Sciatic nerve (tissue), 2 donors: Measurements from ENCODE around the gene ARHGAP32. TPM values are rescaled to one million over a fixed set of nuclear protein-coding genes. Genes with fewer than 3 reads are reported as not detected.
"Not testable (repeated sequence)": the region's sequence is repeated elsewhere in the genome, so short reads cannot be mapped to it uniquely, and the experiment has no call there.

Source experiments
- ATAC-seq: fragments of 200-7000 bp; cut with Tn5 transposase; one replicate; pipeline ENCODE4 v1.9.1; 2020; ENCODE audit warnings: mild to moderate bottlenecking, moderate library complexity
- DNase-seq: peaks from one replicate; pipeline ENCODE4 v3.0.0-alpha.2; 2020; ENCODE audit warnings: low spot score
- intact Hi-C: fragments of 100-400 bp; cut with DNase I; formaldehyde crosslinking; loops from one replicate; pipeline ENCODE4 v1.14.2; 2022
- total RNA-seq: library from RNA; stranded (reverse); fragmentation: NEBNext Ultra II Directional; extraction: Animal tissue kit (Norgen Biotek cat#: 25700); gene quantifications from one replicate; pipeline ENCODE4 v1.2.1, GENCODE V29; 2021
- donor health status: DM: no; HTN: no; CAD: no.
- donor health status: DM: no; HTN: no; CAD: no.

Gene ARHGAP32
- total RNA-seq, 1 donor from 2014 or later: 36.8 TPM

DNA sequence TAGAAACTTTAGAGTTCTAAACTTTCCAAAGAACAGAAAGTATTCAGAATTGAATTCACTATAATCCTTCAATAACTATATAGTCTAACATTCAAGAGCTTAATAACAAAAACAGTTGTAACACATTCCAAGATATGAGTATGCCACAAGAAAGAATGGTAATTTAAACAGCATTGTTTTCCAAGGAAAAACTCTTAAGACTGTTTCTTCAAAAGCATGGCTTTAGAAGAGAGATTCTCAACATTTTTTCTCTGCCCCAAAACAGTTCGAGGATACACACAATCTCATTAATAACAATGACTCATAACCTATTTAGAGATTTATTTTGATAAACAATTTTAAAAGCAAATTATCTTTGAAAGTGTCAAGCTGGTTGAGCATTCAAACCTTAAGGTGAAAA lies 16.7 kb upstream of the ARHGAP32 start:
- no peak for DNase-seq
- intact Hi-C loops: no loop called here
- ATAC-seq: no peak

- intact Hi-C loops: no loop called here
These were observed 12.2 kb upstream of the ARHGAP32 start for GRCh38 chr11:129204150-129204838.

GRCh38 chr11:129202646-129203045 lies 10.5 kb upstream of the ARHGAP32 start:
- ATAC-seq (no peak), DNase-seq (no peak)
- intact Hi-C loops: no loop called here

More at GRCh38 chr11:129204150-129204838, 12.2 kb upstream of the ARHGAP32 start:
- no peak for ATAC-seq
- no peak for DNase-seq

- intact Hi-C loops: no loop called here
- ATAC-seq (no peak), DNase-seq (no peak)
These were observed 3.6 kb upstream of the ARHGAP32 start for GRCh38 chr11:129195682-129196081.

DNA sequence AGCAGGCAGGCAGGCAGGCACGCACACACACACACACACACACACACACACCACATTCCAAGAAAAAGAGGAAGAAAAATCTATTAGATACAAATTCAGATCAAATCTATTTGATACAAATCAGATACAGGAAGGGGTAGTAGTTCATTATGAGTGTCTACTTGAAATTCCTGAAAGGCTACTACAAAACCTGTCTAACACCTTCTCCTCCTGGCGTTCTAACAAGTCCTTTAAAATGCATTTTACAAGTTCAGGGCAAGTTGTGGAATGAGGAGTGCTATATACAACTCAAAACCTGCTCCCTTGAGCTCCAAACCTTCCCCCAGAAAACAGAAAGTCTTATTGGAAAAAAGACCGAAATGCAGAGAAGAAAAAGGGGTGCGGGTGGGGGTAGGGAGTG lies 476 bp downstream of the ARHGAP32 start:
- intact Hi-C loops: no loop called here
- ATAC-seq: no peak
- no peak for DNase-seq

GRCh38 chr11:129190087-129190486 lies 2.0 kb downstream of the ARHGAP32 start:
- intact Hi-C loops: no loop called here
- no peak for ATAC-seq
- DNase-seq: no peak

- DNase-seq: no peak
- ATAC-seq: no peak
- intact Hi-C loops: no loop called here
These were observed 2.5 kb downstream of the ARHGAP32 start for GRCh38 chr11:129189646-129190045.

GRCh38 chr11:129185082-129185481 lies 7.0 kb downstream of the ARHGAP32 start:
- DNase-seq, ATAC-seq, intact Hi-C loops: not testable (repeated sequence)

DNA sequence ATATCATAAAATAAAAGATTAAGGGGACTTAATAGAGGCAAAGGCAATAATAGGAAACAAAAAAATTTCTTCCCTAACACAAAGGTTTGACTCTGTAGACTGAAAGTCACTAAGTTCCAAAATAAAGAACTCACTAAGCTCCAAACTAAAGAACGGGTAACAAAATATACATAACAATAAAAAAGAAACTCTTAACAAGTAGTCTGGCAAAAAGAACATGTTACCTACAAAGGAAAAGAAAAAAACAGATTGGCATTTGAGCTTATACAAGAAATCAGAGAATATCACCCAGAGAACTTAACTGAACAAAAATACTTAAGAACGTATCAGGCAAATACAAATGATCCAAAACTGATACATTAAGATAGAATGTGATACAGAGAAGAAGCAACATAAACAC lies 7.5 kb downstream of the ARHGAP32 start:
- intact Hi-C loops: no loop called here
- no peak for DNase-seq
- no peak for ATAC-seq

DNA sequence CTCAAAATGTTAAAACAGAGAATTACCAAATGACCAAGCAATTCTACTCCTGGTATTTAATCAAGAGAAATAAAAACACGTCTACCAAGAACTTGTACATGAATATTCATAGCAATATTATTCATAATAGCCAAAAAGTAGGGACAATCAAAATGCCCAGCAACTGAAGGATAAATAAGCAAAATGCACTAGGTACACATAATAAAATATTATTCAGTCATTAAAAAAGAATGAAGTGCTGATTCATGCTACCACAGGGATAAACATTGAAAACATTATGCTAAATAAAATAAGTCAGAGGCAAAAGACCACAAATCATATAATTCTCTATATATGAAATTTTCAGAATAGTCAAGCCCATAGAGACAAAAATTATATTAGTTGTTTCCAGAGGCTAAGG lies 24.8 kb downstream of the ARHGAP32 start:
- intact Hi-C loops: no loop called here
- ATAC-seq (no peak), DNase-seq (no peak)

DNA sequence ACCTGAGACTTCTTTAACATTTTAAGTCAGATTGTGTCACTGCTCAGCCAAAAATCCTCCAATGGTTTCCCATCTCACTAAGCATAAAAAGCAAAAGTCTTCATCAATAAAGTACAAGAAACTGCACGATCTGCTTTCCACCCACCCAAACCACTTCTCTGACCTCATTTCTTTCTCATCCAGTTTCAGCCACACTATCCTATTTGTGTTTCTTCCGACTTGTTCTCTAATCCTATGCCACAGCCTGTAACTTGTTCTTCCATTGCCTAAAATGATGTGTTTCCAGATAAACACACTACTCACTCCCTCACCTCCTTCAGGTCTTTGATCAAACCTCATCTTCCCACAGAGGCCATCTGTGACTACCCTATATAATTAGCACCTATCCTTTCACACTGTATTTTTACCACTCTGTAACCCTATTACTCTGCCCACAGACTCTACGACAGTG lies 28.4 kb downstream of the ARHGAP32 start:
- intact Hi-C loops: no loop called here
- ATAC-seq: no peak

GRCh38 chr11:129157080-129157479 lies 35.0 kb downstream of the ARHGAP32 start:
- DNase-seq, ATAC-seq, intact Hi-C loops: not testable (repeated sequence)

More for the DNA sequence above, 28.4 kb downstream of the ARHGAP32 start:
- no peak for DNase-seq

- ATAC-seq (no peak), DNase-seq (no peak)
- intact Hi-C loops: no loop called here
These were observed 36.4 kb downstream of the ARHGAP32 start for GRCh38 chr11:129155745-129156144.

GRCh38 chr11:129148487-129148886 lies 43.6 kb downstream of the ARHGAP32 start:
- intact Hi-C loops: no loop called here
- DNase-seq (no peak), ATAC-seq (no peak)

GRCh38 chr11:129146191-129146590 lies 45.9 kb downstream of the ARHGAP32 start:
- DNase-seq (no peak), ATAC-seq (no peak)
- intact Hi-C loops: no loop called here

- intact Hi-C loops: no loop called here
- no peak for ATAC-seq
- no peak for DNase-seq
These were observed 46.8 kb downstream of the ARHGAP32 start for GRCh38 chr11:129145276-129145675.

DNA sequence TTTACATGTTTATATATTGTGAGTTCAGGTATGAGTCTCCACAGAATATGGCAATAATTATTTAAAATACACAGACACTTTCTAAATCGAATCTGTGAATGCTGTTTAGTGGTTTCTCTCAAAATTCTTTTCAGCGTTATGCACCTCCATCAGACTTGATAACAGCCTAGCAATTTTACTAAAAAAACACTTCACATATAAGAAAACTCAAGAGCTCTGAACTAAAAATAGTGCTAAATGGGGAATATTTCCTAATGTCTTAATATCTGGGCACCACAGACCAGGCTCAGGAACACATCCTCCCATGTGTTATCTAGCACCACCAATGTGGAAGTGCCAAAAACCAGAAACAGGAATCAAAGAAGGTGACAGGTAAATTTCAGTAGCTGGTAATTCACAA lies 47.9 kb downstream of the ARHGAP32 start:
- DNase-seq (no peak), ATAC-seq (no peak)
- intact Hi-C loops: no loop called here

DNA sequence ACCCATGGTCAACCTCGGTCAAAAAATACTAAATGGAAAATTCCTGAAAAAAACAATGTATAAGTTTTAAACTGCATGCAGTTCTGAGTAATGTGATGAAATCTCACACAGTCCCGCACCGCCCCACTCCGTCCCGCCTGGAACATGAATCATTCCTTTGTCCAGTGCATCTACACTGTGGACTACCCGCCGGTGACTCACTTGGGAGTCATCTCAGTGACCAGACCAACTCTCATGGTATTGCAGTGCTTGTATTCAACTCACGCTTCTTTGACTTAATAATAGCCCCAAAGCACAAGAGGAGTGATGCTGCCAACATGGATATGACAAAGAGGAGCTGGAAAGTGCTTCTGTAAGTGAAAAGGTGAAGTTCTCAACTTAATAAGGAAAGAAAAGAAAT lies 48.8 kb downstream of the ARHGAP32 start:
- intact Hi-C loops: no loop called here
- ATAC-seq (peak; percentile 96), DNase-seq (peak; percentile 75)

DNA sequence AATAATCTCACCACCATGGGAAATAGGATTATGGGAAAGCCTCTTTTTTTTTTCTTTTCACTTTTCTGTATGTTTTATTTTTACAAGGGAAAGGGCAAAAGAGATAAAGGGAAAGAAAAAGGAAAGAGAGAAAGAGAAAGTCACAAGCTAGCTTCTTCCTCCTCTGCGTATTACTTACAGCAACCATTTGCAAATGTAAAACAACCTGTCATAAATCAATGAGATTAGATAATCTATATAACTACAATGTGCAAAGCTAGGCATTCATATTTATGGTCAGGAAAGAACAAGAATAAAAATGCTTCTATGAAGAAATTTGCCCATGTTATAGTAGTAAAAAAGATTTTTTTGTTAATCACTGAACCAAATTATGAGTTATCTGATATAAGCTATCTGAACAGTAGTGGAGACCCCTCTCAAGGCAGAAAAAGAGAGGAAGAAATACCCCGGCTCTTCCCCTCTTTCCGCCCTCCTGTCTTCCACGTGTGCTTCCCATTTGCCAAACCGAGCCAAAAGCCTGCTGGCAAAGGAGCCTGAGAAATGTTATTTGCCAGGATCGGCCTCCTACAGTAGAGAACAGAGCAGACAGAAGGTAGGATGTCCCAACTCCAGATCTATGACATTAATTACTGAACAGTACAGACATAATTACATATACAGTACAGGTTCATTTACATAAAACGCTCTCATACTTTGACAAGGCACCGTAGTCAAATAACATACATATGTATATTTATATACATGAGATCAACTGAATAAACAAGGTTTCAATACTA lies 50.2 kb downstream of the ARHGAP32 start:
- ATAC-seq (no peak), DNase-seq (no peak)
- intact Hi-C loops: no loop called here

DNA sequence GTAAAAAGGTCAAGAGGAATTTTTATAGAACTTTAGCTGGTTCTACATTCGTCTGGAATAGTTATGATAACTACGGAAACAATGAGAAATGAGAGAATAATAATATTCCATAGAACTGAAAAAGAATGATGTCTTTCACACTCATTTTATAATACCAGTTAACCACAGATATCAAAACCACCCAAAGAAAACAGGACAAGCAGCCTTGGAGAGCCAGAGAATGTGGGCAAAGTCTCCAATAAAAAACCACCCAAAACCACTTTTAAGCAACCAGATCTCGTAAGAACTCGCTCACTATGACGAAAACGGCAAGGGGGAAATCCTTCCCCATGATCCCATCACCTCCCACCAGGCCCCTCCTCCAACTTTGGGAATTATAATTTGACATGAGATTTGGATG lies 60.8 kb downstream of the ARHGAP32 start:
- intact Hi-C loops: no loop called here
- DNase-seq (no peak), ATAC-seq (no peak)
